HepG2 (cell line): ENCODE data around the gene BABAM2. TPM values are rescaled to one million over a fixed set of nuclear protein-coding genes. Genes with fewer than 3 reads are reported as not detected.

Source experiments
- ATAC-seq: fragments of 200-7000 bp; cut with Tn5 transposase; 3 replicates; pipeline ENCODE4 v1.9.1; 2020; ENCODE audit warnings: mild to moderate bottlenecking, moderate library complexity
- BruUV-seq: library from RNA; stranded (reverse); fragments of 400-500 nt; replicated peaks from 2 replicates; lab custom pipeline; 2021; lab: Mats Ljungman, UMichigan
- CTCF ChIA-PET: fragments of 300-600 bp; formaldehyde crosslinking; extraction: SDS; loops from one replicate; lab custom pipeline; 2021; ENCODE audit warnings: low total read pairs, inconsistent platforms, low intra/inter-chr PET ratio; lab: Yijun Ruan, JAX
- POLR2A ChIA-PET: fragments of 350-600 bp; sonication (Branson Sonifier 250); formaldehyde crosslinking; loops from one replicate; lab custom pipeline; 2020; ENCODE audit warnings: antibody characterized with exemption, inconsistent platforms; lab: Yijun Ruan, JAX
- DNase-seq: peaks from one replicate; pipeline ENCODE4 v3.0.0-alpha.2; 2015; ENCODE audit warnings: low spot score
- FAIRE-seq: peaks from 3 replicates; lab custom pipeline; 2011; peaks lifted over from hg19 to GRCh38; lab: Jason Lieb, UNC
- H2AFZ ChIP-seq: one replicate; pipeline ENCODE4 v1.6.1; 2011; ENCODE audit warnings: low read length, inconsistent platforms
- H3K27ac ChIP-seq: fragments of 300-600 bp; 3 replicates; pipeline ENCODE4 v1.8.0; 2011; ENCODE audit warnings: mixed run types, mild to moderate bottlenecking, mixed read lengths, low read length, inconsistent platforms; ENCODE audit not compliant: insufficient read depth; ENCODE audit errors: extremely low read length
- H3K27me3 ChIP-seq, 2 experiments: fragments of 200-600 bp in 1 of 2; 2 replicates in 1 of 2; 3 replicates in 1 of 2; pipeline versions ENCODE4 v1.6.0 to v1.8.0; 2011; ENCODE audit warnings: low read length in 2 of 2, mild to moderate bottlenecking in 2 of 2, moderate library complexity in 2 of 2, inconsistent platforms in 1 of 2; ENCODE audit not compliant: insufficient read depth in 2 of 2, control insufficient read depth in 1 of 2
- H3K36me3 ChIP-seq, 2 experiments: fragments of 200-600 bp in 1 of 2; replicated peaks in 1 of 2; 2 replicates in 1 of 2; 3 replicates in 1 of 2; pipeline versions ENCODE4 v1.5.1 to v1.8.0; 2011; ENCODE audit warnings: low read length in 2 of 2, inconsistent platforms in 1 of 2; ENCODE audit not compliant: insufficient read depth in 2 of 2, control insufficient read depth in 1 of 2
- H3K4me1 ChIP-seq: 2 replicates; pipeline ENCODE4 v1.5.1; 2012; ENCODE audit warnings: low read length, inconsistent platforms; ENCODE audit not compliant: insufficient read depth
- H3K4me2 ChIP-seq: 2 replicates; pipeline ENCODE4 v1.6.0; 2011; ENCODE audit warnings: low read depth, low read length, inconsistent platforms
- H3K4me3 ChIP-seq, 3 experiments: fragments of 200-600 bp in 1 of 3; sonication (generic), shearing (Covaris generic) in 1 of 3; replicated peaks in 1 of 3; 2 replicates each; pipeline ENCODE4 v1.5.1; 2011 to 2016; ENCODE audit warnings: low read length in 3 of 3, inconsistent platforms in 2 of 3, low read depth in 2 of 3, mild to moderate bottlenecking in 2 of 3, control low read depth in 1 of 3, mixed read lengths in 1 of 3; ENCODE audit not compliant: insufficient read depth in 1 of 3
- H3K79me2 ChIP-seq: one replicate; pipeline ENCODE4 v1.6.1; 2011; ENCODE audit warnings: low read length, inconsistent platforms; ENCODE audit not compliant: insufficient read depth
- H3K9ac ChIP-seq: 2 replicates; pipeline ENCODE4 v1.6.0; 2011; ENCODE audit warnings: mild to moderate bottlenecking, low read depth, low read length, inconsistent platforms; ENCODE audit not compliant: insufficient read depth
- H3K9me3 ChIP-seq: 2 replicates; pipeline ENCODE4 v1.5.1; 2012; ENCODE audit warnings: mild to moderate bottlenecking, low read length
- H4K20me1 ChIP-seq: 2 replicates; pipeline ENCODE4 v1.6.0; 2011; ENCODE audit warnings: inconsistent platforms, mild to moderate bottlenecking, low read length, moderate library complexity; ENCODE audit not compliant: insufficient read depth
- IRF2 ChIP-seq: IDR thresholded peaks from 2 replicates; pipeline ENCODE4 v1.6.1; 2018; ENCODE audit warnings: missing genetic modification reagents, missing compliant biosample characterization
- KDM5A ChIP-seq: fragments of 200-600 bp; sonication (generic); IDR thresholded peaks from 2 replicates; pipeline ENCODE4 v1.7.0; 2018; ENCODE audit warnings: antibody characterized with exemption, mild to moderate bottlenecking, low read length, borderline replicate concordance
- MAFF ChIP-seq: IDR thresholded peaks from 2 replicates; pipeline ENCODE4 v1.6.1; 2011; ENCODE audit warnings: low read depth, low read length, improper control_type of control experiment
- MAFK ChIP-seq, 2 experiments: IDR thresholded peaks in 1 of 2; conservative IDR thresholded peaks in 1 of 2; 2 replicates each; pipeline ENCODE4 v1.6.1; 2011; ENCODE audit warnings: improper control_type of control experiment in 2 of 2, low read length in 2 of 2
- TRIM22 ChIP-seq: fragments of 450-650 bp; IDR thresholded peaks from 2 replicates; pipeline ENCODE4 v1.6.1; 2017
- ZNF513 ChIP-seq: sonication (generic); formaldehyde crosslinking; conservative IDR thresholded peaks from 2 replicates; pipeline ENCODE4 v1.5.0; 2020; ENCODE audit warnings: missing genetic modification reagents
- ZNF652 ChIP-seq: IDR thresholded peaks from 2 replicates; pipeline ENCODE4 v1.6.1; 2016; ENCODE audit warnings: low read depth, borderline replicate concordance
- ZSCAN12 ChIP-seq: sonication (generic); formaldehyde crosslinking; IDR thresholded peaks from 2 replicates; pipeline ENCODE4 v1.9.0; 2021; ENCODE audit warnings: mild to moderate bottlenecking, missing genetic modification reagents
- WGBS: methylation state at CpG from one replicate; pipeline ENCODE4 v1.1.6; 2017; ENCODE audit warnings: low lambda C conversion rate; 5-methylcytosine and 5-hydroxymethylcytosine counted together
- in situ Hi-C: cut with HindIII; loops from 2 replicates; pipeline ENCODE4 v1.10.0; 2017; ENCODE audit warnings: low pct_unique_long_range_greater_than_20kb; ENCODE audit not compliant: extremely low pct_ligation_motif_present
- intact Hi-C: fragments of 100-400 bp; cut with micrococcal nuclease; formaldehyde crosslinking; loops from one replicate; pipeline ENCODE4 v1.10.0; 2022; ENCODE audit not compliant: unreplicated experiment
- polyA plus RNA-seq, 8 experiments: library from polyadenylated mRNA; depleted of rRNA in 3 of 8; stranded (reverse) in 7 of 8; unstranded in 1 of 8; fragments of >200 nt; fragmentation: Illumina TruSeq in 4 of 8; extraction: Trizol in 4 of 8; gene quantifications; 2 replicates each; pipeline versions ENCODE4 v1.2.1 to v1.2.3, GENCODE V29; 2011 to 2016; ENCODE audit warnings: low read depth in 4 of 8, missing spikeins in 1 of 8, mixed read lengths in 1 of 8; ENCODE audit not compliant: insufficient read depth in 1 of 8
- total RNA-seq, 5 experiments: library from RNA; depleted of rRNA; stranded (reverse); fragments of >200 nt; fragmentation: Illumina TruSeq; extraction: Trizol; gene quantifications; 2 replicates each; pipeline ENCODE4 v1.2.3, GENCODE V29; 2016; ENCODE audit warnings: low read depth in 1 of 5

BABAM2 gene
- total and polyA plus RNA-seq, 2 of the 13 experiments (the other 11 are each of a cell fraction or from before 2014, with no cell fraction given), result 24.9 to 28.0 TPM

GRCh38 chr2:28102455-28102874 is 211.9 kb downstream of the BABAM2 start:
- in situ Hi-C loops, result no loop called here
- TF ChIP-seq ZNF652 (CRISPR knock-in tag) (no peak), KDM5A (no peak), ZSCAN12 (CRISPR knock-in tag) (no peak), IRF2 (CRISPR knock-in tag) (no peak)
- no peaks in the 10 kb centered on the region for H3K27me3 ChIP-seq
- no peak for ATAC-seq
- BruUV-seq, result no TSS peak
- H3K36me3 ChIP-seq, result no peaks in the 10 kb centered on the region
- ChIA-PET CTCF (no interaction called here), POLR2A (no interaction called here)
- 97% methylated on average over 1 of the region's 1 CpG for WGBS
- H3K4me2 ChIP-seq, result no peak overlapping the region
- no peak overlapping the region for H3K27ac ChIP-seq
- H3K4me1 ChIP-seq, result no peaks in the 10 kb centered on the region
- no peaks in the 10 kb centered on the region for H3K79me2 ChIP-seq
- no peaks in the 10 kb centered on the region for H3K9me3 ChIP-seq
- H3K4me3 ChIP-seq, result no peak overlapping the region
- DNase-seq, result no peak
- intact Hi-C loops, result no loop called here
- H3K9ac ChIP-seq, result no peak overlapping the region
- FAIRE-seq, result no peak
- H2AFZ ChIP-seq, result no peak overlapping the region
- no peaks in the 10 kb centered on the region for H4K20me1 ChIP-seq

- H3K36me3 ChIP-seq, result no peaks in the 10 kb centered on the region
- H3K4me3 ChIP-seq, result no peak overlapping the region
- no peak for ATAC-seq
- intact Hi-C loops, result no loop called here
- BruUV-seq, result no TSS peak
- H3K4me1 ChIP-seq, result no peaks in the 10 kb centered on the region
- WGBS, result 94% methylated on average over 2 of the region's 2 CpGs
- H3K27me3 ChIP-seq, result no peaks in the 10 kb centered on the region
- no peak overlapping the region for H3K27ac ChIP-seq
- H2AFZ ChIP-seq, result no peak overlapping the region
- ChIA-PET CTCF (no interaction called here), POLR2A (no interaction called here)
- H4K20me1 ChIP-seq, result no peaks in the 10 kb centered on the region
- H3K79me2 ChIP-seq, result no peaks in the 10 kb centered on the region
- H3K9ac ChIP-seq, result no peak overlapping the region
- TF ChIP-seq TRIM22, result no peak
- TF ChIP-seq MAFK (conservative IDR thresholded peaks at IDR 0.05 in 1 of 2, IDR thresholded peaks at IDR 0.05 in 1 of 2; ENCODE audit: low read length in 2 of 2), result peak; percentile 54 to 67
- TF ChIP-seq MAFF, result peak; percentile 31; the same call in 1 of the 2 replicates
- no peak for TF ChIP-seq ZNF513 (CRISPR knock-in tag)
- FAIRE-seq, result no peak
- H3K4me2 ChIP-seq, result no peak overlapping the region
- in situ Hi-C loops, result no loop called here
- H3K9me3 ChIP-seq, result no peaks in the 10 kb centered on the region
- DNase-seq, result no peak
Observed at GRCh38 chr2:28103611-28104010, 213.1 kb downstream of the BABAM2 start.
